ENCODE results near the gene MARCKS. TPM values are rescaled to one million over a fixed set of nuclear protein-coding genes. Genes with fewer than 3 reads are reported as not detected.

The MARCKS gene
- total RNA-seq (2022) (64.6 and 70.1 TPM in 2 replicates), Bru-seq, nascent RNA (percentile 92 among the genes with signal in this experiment), BruChase-seq, experiment 1, labeled RNA remaining after a 6-hour chase (percentile 99 among the genes with signal in this experiment), BruChase-seq, experiment 2, labeled RNA remaining after a 2-hour chase (percentile 99 among the genes with signal in this experiment)
- long read RNA-seq, full-length matches to known transcripts, result 89 of 103 reads
- long read RNA-seq, partial matches to known transcripts, result 10 of 103 reads
- long read RNA-seq, other reads (novel, unspliced or antisense), result 4 of 103 reads

GRCh38 chr6:113856625-113857555 lies at the start of gene MARCKS:
Gene MARCKS (plus strand): TSS chr6:113857345. CDS start chr6:113857746, 401 bp downstream.
- Mint-ChIP-seq H3K4me3 (ENCODE audit: low read depth, unreplicated experiment) (no peak within 1 kb of the TSS), H3K27ac (ENCODE audit: unreplicated experiment) (no peak within 1 kb of the TSS), H3K36me3 (ENCODE audit: insufficient read depth, unreplicated experiment) (peaks cover 12% of the 10 kb centered on the region), H3K4me1 (ENCODE audit: low read depth, unreplicated experiment) (no peaks in the 10 kb centered on the region), H3K27me3 (ENCODE audit: unreplicated experiment) (no peaks in the 10 kb centered on the region), H3K9me3 (ENCODE audit: low read depth, unreplicated experiment) (no peaks in the 10 kb centered on the region)
- CTCF ChIA-PET, result interaction anchor here (1.0 to 1.2 kb wide), 2 partner anchors 23 to 185 kb away, joined by 3 to 4 read pairs; no protein-coding TSS in a partner anchor
- no TSS peak for BruUV-seq (replicated peaks)
- TF ChIP-seq CTCF (IDR thresholded peaks at IDR 0.05; ENCODE audit: unreplicated experiment), result no peak
- intact Hi-C loops (cut with micrococcal nuclease; ENCODE audit: unreplicated experiment), result loop anchor here (2.0 to 5.0 kb wide), 3 partner anchors 70 to 735 kb away; no protein-coding TSS in a partner anchor
- DNase-seq, result peak; percentile 84

GRCh38 chr6:113809826-113810225 lies 47.3 kb upstream of the MARCKS start:
- Mint-ChIP-seq H3K36me3 (ENCODE audit: insufficient read depth, unreplicated experiment) (no peaks in the 10 kb centered on the region), H3K4me1 (ENCODE audit: low read depth, unreplicated experiment) (no peaks in the 10 kb centered on the region), H3K9me3 (ENCODE audit: low read depth, unreplicated experiment) (peaks cover 2% of the 10 kb centered on the region), H3K27me3 (ENCODE audit: unreplicated experiment) (no peaks in the 10 kb centered on the region), H3K27ac (ENCODE audit: unreplicated experiment) (no peak overlapping the region), H3K4me3 (ENCODE audit: low read depth, unreplicated experiment) (no peak overlapping the region)
- no peak for DNase-seq
- intact Hi-C loops (cut with micrococcal nuclease; ENCODE audit: unreplicated experiment), result no loop called here
- TF ChIP-seq CTCF (IDR thresholded peaks at IDR 0.05; ENCODE audit: unreplicated experiment), result no peak
- CTCF ChIA-PET, result no interaction called here
- no TSS peak for BruUV-seq (replicated peaks)

GRCh38 chr6:113813142-113813541 lies 44.0 kb upstream of the MARCKS start:
- intact Hi-C loops (cut with micrococcal nuclease; ENCODE audit: unreplicated experiment), result no loop called here
- Mint-ChIP-seq H3K9me3 (ENCODE audit: low read depth, unreplicated experiment) (no peaks in the 10 kb centered on the region), H3K27ac (ENCODE audit: unreplicated experiment) (no peak overlapping the region), H3K4me1 (ENCODE audit: low read depth, unreplicated experiment) (no peaks in the 10 kb centered on the region), H3K36me3 (ENCODE audit: insufficient read depth, unreplicated experiment) (no peaks in the 10 kb centered on the region), H3K4me3 (ENCODE audit: low read depth, unreplicated experiment) (no peak overlapping the region), H3K27me3 (ENCODE audit: unreplicated experiment) (no peaks in the 10 kb centered on the region)
- no peak for DNase-seq
- CTCF ChIA-PET, result interaction anchor here (0.6 to 0.9 kb wide), 2 partner anchors 27 to 241 kb away, joined by 3 to 4 read pairs; no protein-coding TSS in a partner anchor
- no TSS peak for BruUV-seq (replicated peaks)
- no peak for TF ChIP-seq CTCF (IDR thresholded peaks at IDR 0.05; ENCODE audit: unreplicated experiment)

GRCh38 chr6:113818578-113818977 lies 38.6 kb upstream of the MARCKS start:
- Mint-ChIP-seq H3K27me3 (ENCODE audit: unreplicated experiment) (no peaks in the 10 kb centered on the region), H3K36me3 (ENCODE audit: insufficient read depth, unreplicated experiment) (no peaks in the 10 kb centered on the region), H3K4me3 (ENCODE audit: low read depth, unreplicated experiment) (no peak overlapping the region), H3K4me1 (ENCODE audit: low read depth, unreplicated experiment) (no peaks in the 10 kb centered on the region), H3K9me3 (ENCODE audit: low read depth, unreplicated experiment) (no peaks in the 10 kb centered on the region), H3K27ac (ENCODE audit: unreplicated experiment) (peak overlapping the region; percentile 39)
- DNase-seq, result no peak
- intact Hi-C loops (cut with micrococcal nuclease; ENCODE audit: unreplicated experiment), result no loop called here
- BruUV-seq (replicated peaks), result no TSS peak
- CTCF ChIA-PET, result no interaction called here
- TF ChIP-seq CTCF (IDR thresholded peaks at IDR 0.05; ENCODE audit: unreplicated experiment), result no peak
